HCT116 (cell line): ENCODE results near the gene HCLS1. TPM values are rescaled to one million over a fixed set of nuclear protein-coding genes. Genes with fewer than 3 reads are reported as not detected.

Source experiments
- ATAC-seq: fragments of 200-7000 bp; cut with Tn5 transposase; 2 replicates; pipeline ENCODE4 v1.9.1; 2020; ENCODE audit warnings: mild to moderate bottlenecking, moderate library complexity
- BruUV-seq: library from RNA; stranded (reverse); fragments of 400-500 nt; replicated peaks from 2 replicates; lab custom pipeline; 2021; lab: Mats Ljungman, UMichigan
- CTCF ChIA-PET: fragments of 300-600 bp; sonication (Branson Sonifier 250); formaldehyde crosslinking; loops from one replicate; lab custom pipeline; 2021; ENCODE audit warnings: antibody characterized with exemption; lab: Charles Lee
- POLR2A ChIA-PET: fragments of 300-600, 350-600 bp; sonication (Branson Sonifier 250); formaldehyde crosslinking; loops from one replicate; lab custom pipeline; 2021; ENCODE audit warnings: antibody characterized with exemption; lab: Charles Lee
- RAD21 ChIA-PET, 2 experiments: fragments of 300-600 bp; sonication (Branson Sonifier 250); formaldehyde crosslinking; loops; one replicate each; lab custom pipeline; 2023; ENCODE audit warnings: low total read pairs in 2 of 2; ENCODE audit not compliant: uncharacterized antibody in 2 of 2, unreplicated experiment in 2 of 2, low non-redundant PET in 1 of 2; lab: Charles Lee
- DNase-seq: peaks from one replicate; pipeline ENCODE4 v3.0.0-alpha.2; 2010; ENCODE audit warnings: low read depth, low spot score
- H2AFZ ChIP-seq: fragments of 200-600 bp; shearing (Covaris generic), sonication (generic); 2 replicates; pipeline ENCODE4 v1.6.1; 2017; ENCODE audit warnings: low read depth, mixed run types, mixed read lengths, antibody characterized with exemption, low read length; ENCODE audit not compliant: poor library complexity, severe bottlenecking
- H3K27ac ChIP-seq: 2 replicates; pipeline ENCODE4 v1.5.1; 2012; ENCODE audit warnings: low read depth, low read length
- H3K27me3 ChIP-seq: fragments of 200-600 bp; sonication (generic); 2 replicates; pipeline ENCODE4 v1.6.1; 2016; ENCODE audit warnings: mixed run types, low read length, mixed read lengths; ENCODE audit not compliant: insufficient read depth
- H3K36me3 ChIP-seq, 2 experiments: fragments of 200-500 bp in 1 of 2; fragments of 200-600 bp in 1 of 2; sonication (Bioruptor generic) in 1 of 2; sonication (generic) in 1 of 2; 2 replicates each; pipeline versions ENCODE4 v1.5.1 to v1.6.1; 2014 to 2016; ENCODE audit warnings: low read length in 2 of 2, inconsistent platforms in 1 of 2, mixed read lengths in 1 of 2, mixed run types in 1 of 2; ENCODE audit not compliant: insufficient read depth in 2 of 2, control insufficient read depth in 1 of 2
- H3K4me1 ChIP-seq, 2 experiments: fragments of 200-600 bp in 1 of 2; sonication (generic) in 1 of 2; 2 replicates each; pipeline versions ENCODE4 v1.5.1 to v1.6.1; 2012 to 2017; ENCODE audit warnings: low read length in 2 of 2, inconsistent platforms in 1 of 2, mild to moderate bottlenecking in 1 of 2, mixed read lengths in 1 of 2, mixed run types in 1 of 2, moderate library complexity in 1 of 2; ENCODE audit not compliant: insufficient read depth in 2 of 2, control insufficient read depth in 1 of 2
- H3K4me2 ChIP-seq: fragments of 200-600 bp; sonication (generic); 2 replicates; pipeline ENCODE4 v1.6.1; 2017; ENCODE audit warnings: mixed run types, low read length, mixed read lengths
- H3K4me3 ChIP-seq, 2 experiments: fragments of 200-600 bp in 1 of 2; sonication (generic) in 1 of 2; replicated peaks in 1 of 2; 2 replicates each; pipeline ENCODE4 v1.5.1; 2011 to 2016; ENCODE audit warnings: low read length in 2 of 2, control low read depth in 1 of 2, low read depth in 1 of 2, mild to moderate bottlenecking in 1 of 2, mixed read lengths in 1 of 2, mixed run types in 1 of 2
- H3K79me2 ChIP-seq: fragments of 200-600 bp; sonication (generic); 2 replicates; pipeline ENCODE4 v1.6.1; 2017; ENCODE audit warnings: mild to moderate bottlenecking, mixed run types, low read length, moderate library complexity, mixed read lengths; ENCODE audit not compliant: insufficient read depth
- H3K9ac ChIP-seq: fragments of 200-600 bp; sonication (generic); 2 replicates; pipeline ENCODE4 v1.6.1; 2016; ENCODE audit warnings: low read length, mixed read lengths
- H3K9me2 ChIP-seq: fragments of 200-600 bp; sonication (generic), shearing (Covaris generic); 2 replicates; pipeline ENCODE4 v1.6.1; 2017; ENCODE audit warnings: mixed run types, mild to moderate bottlenecking, moderate library complexity; ENCODE audit not compliant: insufficient read depth
- H3K9me3 ChIP-seq, 2 experiments: fragments of 200-500 bp in 1 of 2; fragments of 200-600 bp in 1 of 2; sonication (Bioruptor generic) in 1 of 2; sonication (generic) in 1 of 2; 2 replicates each; pipeline ENCODE4 v1.6.1; 2014 to 2017; ENCODE audit warnings: low read length in 2 of 2, mixed read lengths in 2 of 2, inconsistent platforms in 1 of 2, low read depth in 1 of 2, mild to moderate bottlenecking in 1 of 2, mixed run types in 1 of 2, moderate library complexity in 1 of 2; ENCODE audit not compliant: control insufficient read depth in 1 of 2, insufficient read depth in 1 of 2
- H4K20me1 ChIP-seq: fragments of 200-600 bp; sonication (generic), shearing (Covaris generic); 2 replicates; pipeline ENCODE4 v1.6.1; 2017; ENCODE audit warnings: mixed run types, mild to moderate bottlenecking, moderate library complexity; ENCODE audit not compliant: insufficient read depth
- ATF3 ChIP-seq: IDR thresholded peaks from 2 replicates; pipeline ENCODE4 v1.6.1; 2012
- CBX3 ChIP-seq: IDR thresholded peaks from 2 replicates; pipeline ENCODE4 v1.6.1; 2012; ENCODE audit warnings: low read depth
- EGR1 ChIP-seq: IDR thresholded peaks from 2 replicates; pipeline ENCODE4 v1.6.1; 2012; ENCODE audit warnings: low read depth
- FOSL1 ChIP-seq: IDR thresholded peaks from 2 replicates; pipeline ENCODE4 v1.6.1; 2012; ENCODE audit warnings: low read depth
- JUND ChIP-seq: IDR thresholded peaks from 2 replicates; pipeline ENCODE4 v1.6.1; 2012
- MAX ChIP-seq: IDR thresholded peaks from 2 replicates; pipeline ENCODE4 v1.6.1; 2012
- POLR2A ChIP-seq: IDR thresholded peaks from 2 replicates; pipeline ENCODE4 v1.7.0; 2011; ENCODE audit warnings: borderline replicate concordance; ENCODE audit not compliant: insufficient read depth, insufficient read length; ENCODE audit errors: extremely low read depth
- RAD21 ChIP-seq: IDR thresholded peaks from 2 replicates; pipeline ENCODE4 v1.6.1; 2012; ENCODE audit warnings: low read depth, mild to moderate bottlenecking
- SIN3A ChIP-seq: IDR thresholded peaks from 2 replicates; pipeline ENCODE4 v1.6.1; 2012; ENCODE audit warnings: low read depth
- SRF ChIP-seq: IDR thresholded peaks from 2 replicates; pipeline ENCODE4 v1.6.1; 2012; ENCODE audit warnings: low read depth
- YY1 ChIP-seq: IDR thresholded peaks from 2 replicates; pipeline ENCODE4 v1.6.1; 2011; ENCODE audit warnings: low read length, low read depth, moderate library complexity, mild to moderate bottlenecking; ENCODE audit not compliant: insufficient replicate concordance; ENCODE audit errors: extremely low read depth
- ZNF274 ChIP-seq: fragments of 200-500 bp; sonication (Bioruptor generic); IDR thresholded peaks from 2 replicates; pipeline ENCODE4 v1.6.1; 2014; ENCODE audit warnings: mild to moderate bottlenecking, low read depth, low read length, inconsistent platforms
- intact Hi-C: fragments of 100-400 bp; cut with micrococcal nuclease; formaldehyde crosslinking; loops from 2 replicates; pipeline ENCODE4 v1.10.0; 2022
- total RNA-seq: library from RNA; stranded (reverse); gene quantifications from one replicate; pipeline ENCODE4 v1.2.1, GENCODE V29; 2021; ENCODE audit not compliant: unreplicated experiment

The HCLS1 gene
- total RNA-seq, 1 experiment from 2014 or later, result 1.6 TPM

GRCh38 chr3:121592856-121593702 is 67.6 kb downstream of the HCLS1 start, which contains the start of gene FBXO40:
FBXO40 (plus strand) TSS chr3:121593379; CDS start chr3:121620576, 27,197 bp downstream.
- H3K79me2 ChIP-seq, result no peaks in the 10 kb centered on the region
- no peak within 1 kb of the TSS for H3K4me2 ChIP-seq
- no peaks in the 10 kb centered on the region for H4K20me1 ChIP-seq
- no peak for ATAC-seq
- DNase-seq, result no peak
- no peaks in the 10 kb centered on the region for H3K9me2 ChIP-seq
- TF ChIP-seq ZNF274 (no peak), MAX (no peak), SRF (no peak)
- POLR2A ChIA-PET, result no interaction called here
- H3K4me3 ChIP-seq, result no peak within 1 kb of the TSS
- no peak within 1 kb of the TSS for H2AFZ ChIP-seq
- H3K36me3 ChIP-seq, result no peaks in the 10 kb centered on the region
- BruUV-seq, result no TSS peak
- RAD21 ChIA-PET, result no interaction called here
- no peaks in the 10 kb centered on the region for H3K4me1 ChIP-seq
- no peaks in the 10 kb centered on the region for H3K27me3 ChIP-seq
- H3K9ac ChIP-seq, result no peak within 1 kb of the TSS
- CTCF ChIA-PET, result no interaction called here
- no peak within 1 kb of the TSS for H3K27ac ChIP-seq
- H3K9me3 ChIP-seq, result no peaks in the 10 kb centered on the region
- intact Hi-C loops, result no loop called here

GRCh38 chr3:121584418-121584817 is 76.3 kb downstream of the HCLS1 start:
- Histone ChIP-seq H3K4me2 (no peak overlapping the region), H3K4me1 (no peaks in the 10 kb centered on the region), H3K27ac (no peak overlapping the region), H3K9ac (no peak overlapping the region), H3K9me2 (no peaks in the 10 kb centered on the region), H3K27me3 (no peaks in the 10 kb centered on the region), H2AFZ (no peak overlapping the region), H4K20me1 (no peaks in the 10 kb centered on the region), H3K79me2 (no peaks in the 10 kb centered on the region), H3K36me3 (no peaks in the 10 kb centered on the region), H3K9me3 (no peaks in the 10 kb centered on the region), H3K4me3 (no peak overlapping the region)
- no peak for DNase-seq
- TF ChIP-seq YY1 (no peak), JUND (no peak), FOSL1 (no peak), POLR2A (no peak), SRF (no peak), RAD21 (no peak), MAX (no peak), EGR1 (no peak), ZNF274 (no peak), ATF3 (no peak), SIN3A (no peak), CBX3 (no peak)
- POLR2A ChIA-PET, result no interaction called here
- RAD21 ChIA-PET, result no interaction called here
- no TSS peak for BruUV-seq
- CTCF ChIA-PET, result no interaction called here
- ATAC-seq, result no peak
- intact Hi-C loops, result no loop called here
